SK-N-SH treated with all-trans-retinoic acid at 6 μM for 48 hours (cell line): ENCODE data around the gene MBD3L3.

ENCODE experiments used
- ATAC-seq: fragments of 200-7000 bp; cut with Tn5 transposase; 3 replicates; pipeline ENCODE4 v1.9.1; 2020; ENCODE audit warnings: mild to moderate bottlenecking, moderate library complexity
- ARNTL ChIP-seq: fragments of 450-650 bp; formaldehyde crosslinking; IDR thresholded peaks from 2 replicates; pipeline ENCODE4 v1.5.0; 2020; ENCODE audit warnings: low read depth, mild to moderate bottlenecking, moderate library complexity, borderline replicate concordance
- BACH2 ChIP-seq: fragments of 250-450 bp; sonication (Bioruptor Pico); IDR thresholded peaks from 2 replicates; pipeline ENCODE4 v1.9.0; 2021; ENCODE audit warnings: mild to moderate bottlenecking, borderline replicate concordance
- CSDC2 ChIP-seq: fragments of 250-450 bp; sonication (Bioruptor Pico); IDR thresholded peaks from 2 replicates; pipeline ENCODE4 v1.5.0; 2020; ENCODE audit warnings: mild to moderate bottlenecking, moderate library complexity
- ESRRG ChIP-seq: fragments of 250-450 bp; sonication (Bioruptor Pico); IDR thresholded peaks from 2 replicates; pipeline ENCODE4 v1.6.1; 2021; ENCODE audit warnings: mild to moderate bottlenecking
- GLIS3 ChIP-seq: fragments of 250-450 bp; sonication (Bioruptor Pico); IDR thresholded peaks from 2 replicates; pipeline ENCODE4 v1.5.0; 2020; ENCODE audit warnings: mild to moderate bottlenecking, moderate library complexity
- ISL1 ChIP-seq: fragments of 250-450 bp; sonication (Bioruptor Pico); IDR thresholded peaks from 2 replicates; pipeline ENCODE4 v2.1.2; 2022; ENCODE audit warnings: mild to moderate bottlenecking, moderate library complexity
- OSR1 ChIP-seq: fragments of 250-450 bp; sonication (Bioruptor Pico); IDR thresholded peaks from 2 replicates; pipeline ENCODE4 v1.8.0; 2022; ENCODE audit warnings: moderate library complexity, mild to moderate bottlenecking, inconsistent platforms
- PPARA ChIP-seq: fragments of 250-450 bp; sonication (Bioruptor Pico); IDR thresholded peaks from 2 replicates; pipeline ENCODE4 v1.5.0; 2020; ENCODE audit warnings: mild to moderate bottlenecking, borderline replicate concordance
- RARB ChIP-seq: fragments of 250-450 bp; sonication (Bioruptor Pico); IDR thresholded peaks from 2 replicates; pipeline ENCODE4 v1.8.0; 2021; ENCODE audit warnings: mild to moderate bottlenecking, moderate library complexity
- SNAI2 ChIP-seq: fragments of 250-450 bp; sonication (Bioruptor Pico); IDR thresholded peaks from 2 replicates; pipeline ENCODE4 v1.5.0; 2020; ENCODE audit warnings: mild to moderate bottlenecking, moderate library complexity
- TCF4 ChIP-seq: fragments of 250-450 bp; sonication (Bioruptor Pico); IDR thresholded peaks from 2 replicates; pipeline ENCODE4 v1.8.0; 2021; ENCODE audit warnings: mild to moderate bottlenecking, moderate library complexity, borderline replicate concordance
- TOX ChIP-seq: fragments of 250-450 bp; sonication (Bioruptor Pico); IDR thresholded peaks from 2 replicates; pipeline ENCODE4 v1.8.0; 2021; ENCODE audit warnings: mild to moderate bottlenecking, moderate library complexity, borderline replicate concordance
- ZFP30 ChIP-seq: fragments of 450-650 bp; formaldehyde crosslinking; IDR thresholded peaks from 2 replicates; pipeline ENCODE4 v1.5.0; 2022; ENCODE audit warnings: mild to moderate bottlenecking, moderate library complexity
- ZNF565 ChIP-seq: fragments of 450-650 bp; formaldehyde crosslinking; conservative IDR thresholded peaks from 2 replicates; pipeline ENCODE4 v1.5.0; 2020; ENCODE audit warnings: low read depth, mild to moderate bottlenecking, moderate library complexity
- ZNF70 ChIP-seq: fragments of 450-650 bp; formaldehyde crosslinking; IDR thresholded peaks from 2 replicates; pipeline ENCODE4 v1.5.0; 2020; ENCODE audit warnings: mild to moderate bottlenecking, moderate library complexity
- ZNF8 ChIP-seq: fragments of 450-650 bp; formaldehyde crosslinking; IDR thresholded peaks from 2 replicates; pipeline ENCODE4 v1.5.0; 2020; ENCODE audit warnings: mild to moderate bottlenecking, moderate library complexity
- TF ChIP-seq, protein P1 (sequence below): fragments of 250-450 bp; sonication (Bioruptor Pico); IDR thresholded peaks from 2 replicates; pipeline ENCODE4 v1.8.0; 2020; ENCODE audit warnings: mild to moderate bottlenecking, moderate library complexity, borderline replicate concordance
- TF ChIP-seq, protein P2 (sequence below): fragments of 250-450 bp; sonication (Bioruptor Pico); IDR thresholded peaks from 2 replicates; pipeline ENCODE4 v1.5.1; 2020; ENCODE audit warnings: low read depth, mild to moderate bottlenecking, moderate library complexity

MBD3L3 gene

DNA sequence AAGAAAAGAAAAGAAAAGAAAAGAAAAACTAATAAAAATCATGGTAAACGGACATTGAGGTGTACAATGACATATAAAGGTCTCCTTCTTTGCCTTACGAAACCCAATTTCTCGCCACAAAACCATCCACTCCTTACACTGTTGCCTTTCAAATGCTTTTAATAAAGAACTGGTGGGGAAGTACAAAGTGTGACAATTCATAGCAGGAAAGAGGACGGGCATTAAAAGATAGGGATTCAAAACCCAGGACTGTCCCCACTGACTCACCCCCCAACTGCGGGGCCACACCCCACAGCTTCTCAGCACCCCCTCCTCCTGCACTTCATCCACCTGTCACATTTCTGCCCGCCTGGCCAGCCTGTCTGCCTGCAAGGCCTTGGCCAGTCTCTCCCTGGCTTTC is 39.6 kb downstream of the MBD3L3 start:
- no peak for ATAC-seq
- TF ChIP-seq ZNF565 (CRISPR knock-in tag) = no peak
- TF ChIP-seq, protein P1, sequence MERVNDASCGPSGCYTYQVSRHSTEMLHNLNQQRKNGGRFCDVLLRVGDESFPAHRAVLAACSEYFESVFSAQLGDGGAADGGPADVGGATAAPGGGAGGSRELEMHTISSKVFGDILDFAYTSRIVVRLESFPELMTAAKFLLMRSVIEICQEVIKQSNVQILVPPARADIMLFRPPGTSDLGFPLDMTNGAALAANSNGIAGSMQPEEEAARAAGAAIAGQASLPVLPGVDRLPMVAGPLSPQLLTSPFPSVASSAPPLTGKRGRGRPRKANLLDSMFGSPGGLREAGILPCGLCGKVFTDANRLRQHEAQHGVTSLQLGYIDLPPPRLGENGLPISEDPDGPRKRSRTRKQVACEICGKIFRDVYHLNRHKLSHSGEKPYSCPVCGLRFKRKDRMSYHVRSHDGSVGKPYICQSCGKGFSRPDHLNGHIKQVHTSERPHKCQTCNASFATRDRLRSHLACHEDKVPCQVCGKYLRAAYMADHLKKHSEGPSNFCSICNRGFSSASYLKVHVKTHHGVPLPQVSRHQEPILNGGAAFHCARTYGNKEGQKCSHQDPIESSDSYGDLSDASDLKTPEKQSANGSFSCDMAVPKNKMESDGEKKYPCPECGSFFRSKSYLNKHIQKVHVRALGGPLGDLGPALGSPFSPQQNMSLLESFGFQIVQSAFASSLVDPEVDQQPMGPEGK (CRISPR knock-in tag) = no peak
- no peak for TF ChIP-seq ZFP30 (CRISPR knock-in tag)
- no peak for TF ChIP-seq BACH2 (CRISPR knock-in tag)
- no peak for TF ChIP-seq ISL1
- no peak for TF ChIP-seq TOX (CRISPR knock-in tag)
- TF ChIP-seq, protein P2, sequence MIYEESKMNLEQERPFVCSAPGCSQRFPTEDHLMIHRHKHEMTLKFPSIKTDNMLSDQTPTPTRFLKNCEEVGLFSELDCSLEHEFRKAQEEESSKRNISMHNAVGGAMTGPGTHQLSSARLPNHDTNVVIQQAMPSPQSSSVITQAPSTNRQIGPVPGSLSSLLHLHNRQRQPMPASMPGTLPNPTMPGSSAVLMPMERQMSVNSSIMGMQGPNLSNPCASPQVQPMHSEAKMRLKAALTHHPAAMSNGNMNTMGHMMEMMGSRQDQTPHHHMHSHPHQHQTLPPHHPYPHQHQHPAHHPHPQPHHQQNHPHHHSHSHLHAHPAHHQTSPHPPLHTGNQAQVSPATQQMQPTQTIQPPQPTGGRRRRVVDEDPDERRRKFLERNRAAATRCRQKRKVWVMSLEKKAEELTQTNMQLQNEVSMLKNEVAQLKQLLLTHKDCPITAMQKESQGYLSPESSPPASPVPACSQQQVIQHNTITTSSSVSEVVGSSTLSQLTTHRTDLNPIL (CRISPR knock-in tag) = no peak
- TF ChIP-seq CSDC2 (CRISPR knock-in tag) = no peak
- no peak for TF ChIP-seq GLIS3 (CRISPR knock-in tag)
- no peak for TF ChIP-seq TCF4 (CRISPR knock-in tag)
- TF ChIP-seq, all 23 proteins: peak for 0

DNA sequence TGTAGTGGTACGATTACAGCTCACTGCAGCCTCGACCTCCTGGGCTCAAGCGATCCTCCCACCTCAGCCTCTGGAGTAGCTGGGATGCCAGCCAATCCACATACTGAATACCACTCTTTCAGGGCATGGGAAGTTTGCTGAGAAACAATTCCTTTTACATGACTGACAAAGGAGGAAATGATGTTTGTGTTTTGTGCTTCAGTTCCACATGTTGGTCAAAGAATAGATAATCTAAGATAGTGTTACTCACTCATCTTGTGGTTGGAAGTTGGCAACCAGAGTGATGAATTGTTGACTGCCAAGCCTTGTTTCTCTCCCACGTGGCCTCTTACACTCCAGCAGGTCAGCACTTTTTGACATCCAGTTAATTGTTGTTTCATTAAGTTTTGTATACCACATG is 44.8 kb downstream of the MBD3L3 start:
- ATAC-seq = no peak

DNA sequence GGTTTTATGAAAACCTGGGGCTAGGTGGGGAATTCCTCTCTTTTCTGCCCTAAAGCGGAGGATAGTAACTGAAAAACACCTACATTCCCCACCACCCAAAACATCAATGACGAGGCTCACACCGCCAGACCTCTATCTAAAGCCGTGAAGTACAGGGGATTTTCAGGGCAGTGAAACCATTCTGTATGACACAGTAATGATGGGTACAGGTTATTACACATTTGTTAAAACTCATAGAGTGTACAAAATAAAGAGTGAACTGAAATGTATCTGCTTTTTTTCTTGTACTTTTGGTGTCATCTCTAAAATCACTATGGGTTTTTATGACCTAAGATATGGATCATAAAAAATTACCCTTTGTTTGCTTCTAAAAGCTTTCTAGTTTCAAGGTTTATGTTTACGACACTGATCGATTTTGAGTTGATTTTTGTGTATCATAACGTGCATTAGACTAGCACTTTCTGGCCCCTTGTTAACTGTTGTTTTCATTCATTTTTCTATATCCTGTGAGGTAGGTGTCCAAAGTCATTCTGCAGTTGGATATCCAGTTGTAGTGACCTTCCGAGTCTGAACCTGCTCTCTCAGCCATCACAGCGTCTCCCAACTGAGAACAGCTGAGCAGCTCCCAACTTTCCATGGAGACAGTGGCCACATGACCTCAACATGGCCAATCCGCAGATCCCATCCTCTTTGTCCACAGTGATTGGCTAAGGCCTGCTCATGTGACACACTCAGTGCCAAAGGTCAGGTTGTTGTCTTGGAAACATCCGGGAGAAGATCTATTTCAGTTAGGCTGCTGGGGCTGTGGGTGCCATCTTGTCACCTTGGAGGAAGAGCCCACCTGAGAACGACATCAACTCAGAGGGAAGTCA is 47.5 kb downstream of the MBD3L3 start:
- ATAC-seq = no peak
- no peak for TF ChIP-seq RARB
- TF ChIP-seq ZNF565 (CRISPR knock-in tag) = no peak
- TF ChIP-seq, protein P1 (CRISPR knock-in tag) = no peak
- no peak for TF ChIP-seq PPARA (CRISPR knock-in tag)
- no peak for TF ChIP-seq ISL1
- TF ChIP-seq ZNF70 (CRISPR knock-in tag) = no peak
- TF ChIP-seq ZNF8 (CRISPR knock-in tag) = no peak
- no peak for TF ChIP-seq TOX (CRISPR knock-in tag)
- no peak for TF ChIP-seq OSR1
- TF ChIP-seq ZFP30 (CRISPR knock-in tag) = no peak
- TF ChIP-seq SNAI2 (CRISPR knock-in tag) = no peak
- TF ChIP-seq ARNTL (CRISPR knock-in tag) = no peak
- TF ChIP-seq, protein P2 (CRISPR knock-in tag) = no peak
- TF ChIP-seq GLIS3 (CRISPR knock-in tag) = no peak
- TF ChIP-seq ESRRG (CRISPR knock-in tag) = no peak

More for the DNA sequence above, 44.8 kb downstream of the MBD3L3 start:
- TF ChIP-seq ZNF565 (CRISPR knock-in tag) = no peak
- TF ChIP-seq SNAI2 (CRISPR knock-in tag) = no peak
- no peak for TF ChIP-seq TCF4 (CRISPR knock-in tag)
- TF ChIP-seq CSDC2 (CRISPR knock-in tag) = no peak
- TF ChIP-seq TOX (CRISPR knock-in tag) = no peak
- TF ChIP-seq, protein P2 (CRISPR knock-in tag) = no peak
- no peak for TF ChIP-seq ISL1
- TF ChIP-seq BACH2 (CRISPR knock-in tag) = no peak
- TF ChIP-seq ZFP30 (CRISPR knock-in tag) = no peak
- TF ChIP-seq GLIS3 (CRISPR knock-in tag) = no peak
- no peak for TF ChIP-seq ZNF8 (CRISPR knock-in tag)
